HG03175 (cell line): ENCODE measurements around the gene APEX2.
"Not testable (repeated sequence)": the region's sequence is repeated elsewhere in the genome, so short reads cannot be mapped to it uniquely, and the experiment has no call there.

Experiments
- ATAC-seq: cut with Tn5 transposase; IDR thresholded peaks from one replicate; pipeline ENCODE4 v1.9.1; 2021; ENCODE audit warnings: mild to moderate bottlenecking, moderate library complexity; ENCODE audit not compliant: unreplicated experiment

APEX2 gene, protein sequence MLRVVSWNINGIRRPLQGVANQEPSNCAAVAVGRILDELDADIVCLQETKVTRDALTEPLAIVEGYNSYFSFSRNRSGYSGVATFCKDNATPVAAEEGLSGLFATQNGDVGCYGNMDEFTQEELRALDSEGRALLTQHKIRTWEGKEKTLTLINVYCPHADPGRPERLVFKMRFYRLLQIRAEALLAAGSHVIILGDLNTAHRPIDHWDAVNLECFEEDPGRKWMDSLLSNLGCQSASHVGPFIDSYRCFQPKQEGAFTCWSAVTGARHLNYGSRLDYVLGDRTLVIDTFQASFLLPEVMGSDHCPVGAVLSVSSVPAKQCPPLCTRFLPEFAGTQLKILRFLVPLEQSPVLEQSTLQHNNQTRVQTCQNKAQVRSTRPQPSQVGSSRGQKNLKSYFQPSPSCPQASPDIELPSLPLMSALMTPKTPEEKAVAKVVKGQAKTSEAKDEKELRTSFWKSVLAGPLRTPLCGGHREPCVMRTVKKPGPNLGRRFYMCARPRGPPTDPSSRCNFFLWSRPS

GRCh38 chrX:54999717-55000598 lies at the start of gene APEX2:
APEX2 (plus strand) TSS chrX:55000363; CDS start chrX:55000423, 60 bp downstream.
- peak; percentile 94 for ATAC-seq

GRCh38 chrX:54950730-54951375 lies 49.3 kb upstream of the APEX2 start:
- no peak for ATAC-seq

DNA sequence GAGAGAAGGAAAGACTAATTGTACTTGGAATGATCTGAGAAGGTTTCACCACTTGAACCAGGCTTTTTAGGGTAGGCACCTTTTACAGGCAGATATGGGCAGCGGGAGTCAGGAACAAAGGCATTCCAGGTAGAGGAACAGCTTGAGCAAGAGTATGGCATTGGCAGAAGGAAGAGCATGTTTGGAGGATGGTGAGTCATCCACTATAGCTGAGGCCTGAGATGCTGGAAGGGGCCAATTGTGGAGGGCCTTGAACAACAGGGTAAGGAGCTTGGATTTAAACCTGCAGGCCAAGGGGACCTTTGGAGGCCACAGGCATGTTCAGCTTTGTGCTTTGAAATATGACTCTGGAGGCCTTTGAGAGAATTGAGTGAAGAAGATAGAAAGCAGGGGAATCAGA lies 38.4 kb upstream of the APEX2 start:
- no peak for ATAC-seq

DNA sequence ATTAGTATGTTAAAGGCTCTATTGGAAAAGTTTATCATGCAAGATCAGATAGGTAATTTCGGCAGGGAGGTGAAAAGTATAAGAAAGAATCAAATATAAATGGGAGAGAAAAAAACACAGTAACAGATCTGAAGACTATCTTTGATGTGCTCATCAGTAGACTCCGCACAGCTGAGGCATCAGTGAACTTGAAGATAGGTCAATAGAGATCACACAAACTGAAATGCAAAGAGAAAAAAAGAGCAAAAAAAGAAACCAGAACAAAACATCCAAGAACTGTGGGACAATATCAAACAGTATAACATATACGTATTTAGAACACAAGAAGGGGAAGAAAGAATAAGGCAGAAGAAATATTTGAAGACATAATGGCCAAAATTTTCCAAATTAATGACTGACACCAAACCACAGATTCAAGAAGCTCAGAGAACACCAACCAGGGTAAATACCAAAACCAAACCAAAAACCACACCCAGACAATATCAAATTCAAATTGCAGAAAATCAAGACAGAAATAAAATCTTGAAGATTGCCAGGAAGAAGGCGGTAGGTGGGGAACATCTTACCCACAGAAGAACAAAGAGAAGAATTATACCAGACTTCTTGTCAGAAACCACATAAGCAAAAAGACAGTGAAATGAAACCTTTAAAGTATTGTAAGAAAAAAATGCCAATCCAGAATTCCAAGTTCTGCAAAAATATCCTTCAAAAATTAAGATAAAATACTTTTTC lies 35.2 kb upstream of the APEX2 start:
- ATAC-seq: no peak

GRCh38 chrX:54977387-54977786 lies 22.8 kb upstream of the APEX2 start:
- ATAC-seq: no peak

DNA sequence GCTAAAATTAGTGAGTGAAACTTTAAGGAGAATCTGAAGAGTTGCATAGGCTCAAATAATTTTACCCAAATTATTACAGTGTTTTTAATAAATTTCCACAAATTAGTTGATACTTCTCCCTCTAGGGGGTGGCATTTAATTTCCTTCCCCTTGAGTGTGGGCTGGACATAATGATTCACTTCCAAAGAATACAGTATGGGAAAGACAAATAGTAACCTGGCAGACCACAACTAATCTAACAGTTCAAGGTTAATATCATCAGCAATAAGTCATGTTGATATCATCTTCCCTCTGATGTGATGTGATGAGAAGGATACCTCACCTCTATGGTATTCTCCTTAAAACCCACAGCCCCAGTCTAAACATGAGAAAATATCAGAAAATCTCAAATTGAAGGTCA lies 21.7 kb upstream of the APEX2 start:
- ATAC-seq: no peak

- ATAC-seq: no peak
These were observed 20.7 kb upstream of the APEX2 start for GRCh38 chrX:54979432-54979831.

- ATAC-seq: no peak
These were observed 19.8 kb upstream of the APEX2 start for GRCh38 chrX:54980334-54980733.

- not testable (repeated sequence) for ATAC-seq
These were observed 16.9 kb upstream of the APEX2 start for GRCh38 chrX:54983306-54983705.

DNA sequence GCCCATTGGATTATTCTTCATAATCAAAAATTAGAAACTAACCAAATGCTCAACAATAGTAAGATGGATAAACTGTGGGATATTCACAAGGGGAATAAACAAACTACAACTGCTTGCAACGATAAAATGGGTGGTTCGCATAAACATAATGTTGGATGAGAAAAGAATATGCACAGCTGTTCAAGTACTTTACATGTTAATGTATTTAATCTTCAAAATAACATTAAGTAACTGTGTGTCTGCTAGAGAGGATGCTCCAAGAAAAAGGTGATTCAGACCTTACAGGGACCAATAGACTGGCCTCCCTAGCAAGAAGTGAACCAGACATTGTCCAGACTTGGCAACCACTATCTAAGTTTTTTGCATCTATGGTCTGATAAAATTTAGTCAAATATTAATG lies 8.5 kb upstream of the APEX2 start:
- ATAC-seq: no peak

DNA sequence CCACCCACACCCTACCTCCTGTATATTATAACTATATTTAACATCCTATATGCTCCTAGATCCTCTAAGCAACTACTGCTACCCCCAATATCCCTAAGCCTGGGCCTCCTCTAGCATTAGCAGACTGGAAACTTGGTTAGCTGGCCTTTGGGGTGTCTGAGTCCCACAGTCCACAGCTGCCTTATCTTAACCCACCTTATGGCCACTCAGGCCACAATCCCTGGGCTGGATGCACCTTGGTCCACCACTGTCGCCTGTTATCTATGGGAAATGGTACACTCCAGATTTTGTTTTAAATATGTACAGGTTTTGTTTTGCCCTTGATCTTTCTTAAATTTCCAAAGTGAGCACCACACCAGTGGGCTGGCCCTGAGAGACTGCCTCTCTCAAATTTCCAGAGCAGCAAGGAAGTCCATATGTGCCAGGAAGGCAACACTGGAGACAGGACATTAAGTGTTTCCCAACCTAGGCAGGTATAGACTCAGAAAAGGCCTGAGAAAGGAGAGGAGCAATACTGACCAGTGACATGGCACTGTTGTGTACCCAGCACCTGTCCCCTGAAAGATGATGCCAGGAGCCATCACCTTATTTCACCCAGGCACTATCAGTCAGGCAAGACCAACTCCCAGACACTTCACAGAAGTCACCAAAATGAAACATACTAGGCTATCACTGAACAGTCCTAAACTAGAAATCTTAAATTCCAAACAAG lies 7.1 kb upstream of the APEX2 start:
- ATAC-seq: no peak

DNA sequence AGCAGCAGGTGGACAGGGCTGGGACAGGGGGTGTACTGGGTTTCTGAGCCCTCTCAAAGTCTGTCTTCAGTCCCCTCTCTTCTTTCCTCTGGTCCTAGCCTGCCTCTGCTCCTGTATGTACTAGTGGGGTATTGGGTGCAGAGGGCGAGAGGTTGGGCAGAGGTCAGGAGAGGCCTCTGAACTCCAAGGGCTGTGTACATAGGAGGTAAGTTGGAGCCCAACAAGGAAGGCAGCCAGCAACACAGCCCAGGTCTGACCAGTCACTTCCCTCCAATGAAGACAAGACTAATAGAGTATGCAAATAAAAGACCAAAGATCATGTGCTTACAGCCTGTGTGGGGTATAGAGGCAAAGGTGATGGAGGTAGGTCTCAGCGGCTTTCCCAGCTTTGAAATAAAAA lies 6.1 kb upstream of the APEX2 start, which contains the start of gene PFKFB1:
Gene PFKFB1 (minus strand): TSS at position 90 of the 400 bp plus-strand sequence. CDS start 181 bp downstream, outside the sequence.
- ATAC-seq: no peak

DNA sequence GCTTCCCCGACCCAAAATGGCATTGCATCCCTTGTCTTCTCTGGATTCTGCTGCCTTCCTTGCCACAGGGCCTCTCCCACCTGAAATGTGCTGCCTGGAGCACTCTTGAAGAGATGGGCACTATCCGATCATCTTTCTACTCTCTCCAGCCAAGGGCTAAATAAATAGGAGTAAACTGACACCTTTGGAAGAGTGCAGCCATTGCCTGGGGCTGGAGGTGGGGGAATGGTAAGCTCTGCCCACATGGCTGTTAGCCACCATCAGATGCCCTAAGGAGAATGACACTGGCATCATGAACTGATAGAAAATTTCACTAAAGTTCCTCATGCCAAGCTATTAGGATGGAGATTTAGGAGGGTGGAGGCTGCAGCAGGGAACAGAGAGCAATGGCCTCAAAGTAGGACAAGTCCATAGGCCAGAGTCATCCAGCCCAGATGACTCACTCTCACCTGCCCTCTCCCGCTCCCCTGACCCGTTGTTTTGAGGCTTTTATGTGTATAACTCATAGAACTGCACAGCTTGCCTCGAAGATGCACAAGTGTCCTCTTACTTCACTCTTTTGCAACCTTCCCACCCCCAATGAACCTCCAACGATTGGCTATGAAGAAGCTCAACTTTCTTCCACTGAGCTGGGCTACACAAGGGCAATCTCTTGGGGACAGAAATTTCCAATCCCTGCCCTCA lies 5.4 kb upstream of the APEX2 start:
- no peak for ATAC-seq

GRCh38 chrX:54995621-54996020 lies 4.5 kb upstream of the APEX2 start:
- no peak for ATAC-seq

- no peak for ATAC-seq
These were observed 4.1 kb downstream of the APEX2 start for GRCh38 chrX:55004231-55004630.

DNA sequence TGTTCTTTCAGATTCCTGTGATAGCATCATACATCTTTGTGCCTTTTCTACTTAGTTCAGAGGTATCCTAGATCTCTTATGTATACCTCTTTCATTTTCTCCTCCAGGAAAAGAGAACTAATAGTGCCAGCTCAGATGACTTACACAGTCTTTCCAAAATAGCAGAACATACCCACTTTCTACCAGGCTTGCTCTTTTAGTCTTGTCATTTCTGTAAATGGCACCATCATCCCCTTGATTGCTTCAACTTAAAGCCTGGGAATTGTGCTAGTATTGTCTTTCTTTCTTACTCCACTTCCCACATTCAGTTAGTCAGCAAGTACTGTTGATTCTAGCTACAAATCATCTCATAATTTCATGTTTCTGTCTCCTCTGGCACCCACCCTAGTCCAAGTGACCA lies 5.1 kb downstream of the APEX2 start:
- ATAC-seq: no peak

DNA sequence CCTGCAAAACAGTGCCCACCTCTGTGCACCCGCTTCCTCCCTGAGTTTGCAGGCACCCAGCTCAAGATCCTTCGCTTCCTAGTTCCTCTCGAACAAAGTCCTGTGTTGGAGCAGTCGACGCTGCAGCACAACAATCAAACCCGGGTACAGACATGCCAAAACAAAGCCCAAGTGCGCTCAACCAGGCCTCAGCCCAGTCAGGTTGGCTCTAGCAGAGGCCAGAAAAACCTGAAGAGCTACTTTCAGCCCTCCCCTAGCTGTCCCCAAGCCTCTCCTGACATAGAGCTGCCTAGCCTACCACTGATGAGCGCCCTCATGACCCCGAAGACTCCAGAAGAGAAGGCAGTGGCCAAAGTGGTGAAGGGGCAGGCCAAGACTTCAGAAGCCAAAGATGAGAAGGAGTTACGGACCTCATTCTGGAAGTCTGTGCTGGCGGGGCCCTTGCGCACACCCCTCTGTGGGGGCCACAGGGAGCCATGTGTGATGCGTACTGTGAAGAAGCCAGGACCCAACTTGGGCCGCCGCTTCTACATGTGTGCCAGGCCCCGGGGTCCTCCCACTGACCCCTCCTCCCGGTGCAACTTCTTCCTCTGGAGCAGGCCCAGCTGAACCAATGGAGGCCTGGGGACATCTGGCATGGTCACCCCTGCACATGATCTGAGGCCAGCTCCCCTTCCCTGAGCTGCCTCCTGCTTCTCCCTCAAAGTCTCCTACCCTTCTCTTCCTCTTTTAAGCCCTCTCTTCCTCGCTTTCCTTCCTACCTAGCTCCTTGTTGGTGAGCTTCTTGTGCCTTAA lies 6.9 kb downstream of the APEX2 start:
- ATAC-seq: no peak

GRCh38 chrX:55007656-55008055 lies 7.5 kb downstream of the APEX2 start:
- no peak for ATAC-seq
